ENCODE measurements around the gene DNASE1L3.

The DNASE1L3 gene

DNA sequence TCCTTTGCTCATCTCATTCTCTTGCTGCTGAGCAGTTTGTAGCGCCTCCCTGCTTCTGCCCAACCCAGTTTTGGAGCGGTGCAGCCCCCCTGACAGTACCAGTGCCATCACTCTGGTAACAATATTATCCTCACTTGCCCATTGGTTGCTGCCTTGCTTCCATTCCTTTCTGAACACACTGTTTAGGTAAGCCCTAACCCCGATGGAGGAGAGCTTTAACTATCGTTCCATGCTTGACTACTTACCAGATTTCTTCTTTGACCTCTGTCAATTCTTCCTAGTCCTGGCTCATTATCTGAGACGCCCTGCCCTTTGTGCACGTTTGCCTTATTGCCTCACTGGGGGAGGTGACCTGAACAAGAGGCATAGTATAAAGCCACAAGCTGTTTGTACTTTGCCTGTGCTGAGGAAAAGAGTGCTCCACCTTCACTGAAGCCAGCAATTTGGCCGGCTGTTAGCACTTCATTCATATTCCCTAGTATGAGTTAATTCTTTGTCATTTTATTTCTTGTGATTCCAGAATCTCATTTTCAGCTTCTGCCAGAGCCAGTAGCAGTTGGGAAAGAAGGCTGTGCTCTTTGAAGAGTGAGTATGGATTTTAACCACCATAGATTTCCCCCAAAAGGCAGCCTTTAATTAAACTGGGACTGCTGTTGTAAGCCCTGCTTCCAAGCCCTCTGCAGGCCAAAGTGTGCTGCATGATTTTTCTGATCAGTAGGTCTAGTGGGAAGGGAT is 38.8 kb upstream of the DNASE1L3 start:
- TF ChIP-seq FOXP2 (optimal IDR thresholded peaks at IDR 0.05; ENCODE audit: borderline replicate concordance, extremely low read depth, extremely low read length, insufficient read depth) (no peak), REST (IDR thresholded peaks at IDR 0.05; ENCODE audit: insufficient read depth in 1 of 2, low read depth in 2 of 2, low read length in 2 of 2) (no peak), TAF1 (IDR thresholded peaks at IDR 0.05; ENCODE audit: borderline replicate concordance, insufficient read depth, low read length) (0 out of 2 replicates have a peak, but pooled peaks have one; percentile 16), SIN3A (IDR thresholded peaks at IDR 0.05; ENCODE audit: borderline replicate concordance, insufficient read depth, low read length) (no peak)

GRCh38 chr3:58246148-58247047 is 35.6 kb upstream of the DNASE1L3 start:
- TF ChIP-seq TAF1 (IDR thresholded peaks at IDR 0.05; ENCODE audit: borderline replicate concordance, insufficient read depth, low read length): no peak
- no peak for TF ChIP-seq REST (IDR thresholded peaks at IDR 0.05; ENCODE audit: insufficient read depth in 1 of 2, low read depth in 2 of 2, low read length in 2 of 2)
- no peak for TF ChIP-seq POLR2AphosphoS5 (IDR thresholded peaks at IDR 0.05; ENCODE audit: low read depth, low read length)
- TF ChIP-seq FOXP2 (optimal IDR thresholded peaks at IDR 0.05; ENCODE audit: borderline replicate concordance, extremely low read depth, extremely low read length, insufficient read depth): no peak
- TF ChIP-seq SIN3A (IDR thresholded peaks at IDR 0.05; ENCODE audit: borderline replicate concordance, insufficient read depth, low read length): no peak

- TF ChIP-seq REST (IDR thresholded peaks at IDR 0.05; ENCODE audit: insufficient read depth in 1 of 2, low read depth in 2 of 2, low read length in 2 of 2) (no peak), SIN3A (IDR thresholded peaks at IDR 0.05; ENCODE audit: borderline replicate concordance, insufficient read depth, low read length) (no peak), POLR2AphosphoS5 (IDR thresholded peaks at IDR 0.05; ENCODE audit: low read depth, low read length) (no peak), TAF1 (IDR thresholded peaks at IDR 0.05; ENCODE audit: borderline replicate concordance, insufficient read depth, low read length) (no peak), FOXP2 (optimal IDR thresholded peaks at IDR 0.05; ENCODE audit: borderline replicate concordance, extremely low read depth, extremely low read length, insufficient read depth) (no peak)
Measured at GRCh38 chr3:58243976-58244585, 33.3 kb upstream of the DNASE1L3 start.

DNA sequence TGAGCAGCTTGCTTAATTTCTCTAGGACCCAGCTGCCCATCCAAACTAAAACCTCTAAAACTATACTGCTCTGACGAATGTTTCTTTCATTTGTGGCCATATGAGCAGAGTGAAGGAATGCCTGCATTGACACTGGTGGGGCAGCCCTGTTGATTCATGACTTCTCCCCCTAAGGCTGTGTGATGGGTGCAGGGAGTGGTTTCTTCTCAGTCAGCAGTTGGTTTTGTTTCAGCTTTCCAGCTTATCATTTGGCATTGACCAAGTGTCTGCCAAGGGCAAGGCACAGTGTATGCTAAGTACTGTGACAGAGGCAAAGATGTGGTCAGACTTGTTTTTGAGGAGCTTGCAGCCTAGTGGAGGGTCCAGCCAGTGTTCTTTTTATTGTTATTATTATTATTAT is 31.6 kb upstream of the DNASE1L3 start:
- TF ChIP-seq REST (IDR thresholded peaks at IDR 0.05; ENCODE audit: insufficient read depth in 1 of 2, low read depth in 2 of 2, low read length in 2 of 2): no peak
